Mammary epithelial cell (primary cell): ENCODE data around the gene RTL10.

ENCODE experiments used
- EZH2 ChIP-seq: IDR thresholded peaks from 2 replicates; pipeline ENCODE4 v1.6.1; 2012; ENCODE audit warnings: low read length, inconsistent platforms, borderline replicate concordance
- TF ChIP-seq, protein P1 (sequence below), 2 donors: IDR thresholded peaks in 1 of 2; conservative IDR thresholded peaks in 1 of 2; 2 replicates each; pipeline ENCODE4 v1.5.1; 2011 to 2012; ENCODE audit warnings: inconsistent platforms in 2 of 2, low read length in 2 of 2, mild to moderate bottlenecking in 2 of 2, control low read depth in 1 of 2, low read depth in 1 of 2; ENCODE audit not compliant: insufficient read depth in 1 of 2; ENCODE audit errors: extremely low read depth in 1 of 2

DNA sequence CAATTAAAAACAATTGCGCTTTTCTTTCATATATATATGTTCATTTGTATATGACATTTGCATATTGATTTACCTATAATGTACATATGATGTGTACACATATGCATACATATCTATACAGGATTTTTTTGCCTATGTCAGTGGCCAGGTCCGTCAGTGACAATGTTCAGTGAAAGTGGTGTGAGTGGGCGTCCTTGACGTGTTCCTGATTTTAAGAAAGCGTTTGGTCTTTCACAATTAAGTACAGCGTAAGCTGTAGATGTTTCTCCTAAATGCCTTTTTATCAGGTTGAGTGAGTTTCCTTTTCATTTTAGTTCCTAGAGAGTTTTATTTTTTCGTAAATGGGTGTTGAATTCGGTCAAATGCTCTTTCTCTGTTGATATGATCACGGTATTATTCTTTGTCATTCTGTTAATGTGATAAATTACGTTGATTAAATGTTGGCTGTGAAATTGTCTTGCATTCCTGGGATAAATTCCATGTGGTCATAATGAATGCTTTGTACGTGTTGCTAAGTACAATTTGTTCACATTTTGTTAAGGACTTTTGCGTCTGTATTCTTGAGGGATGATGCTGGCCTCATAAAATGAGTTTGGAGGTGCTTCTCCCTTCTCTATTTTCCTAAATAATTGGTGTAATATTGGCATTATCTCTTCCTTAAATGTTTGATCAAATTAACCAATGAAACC lies 10.6 kb upstream of the RTL10 start:
- no peak for TF ChIP-seq EZH2
- TF ChIP-seq, protein P1, sequence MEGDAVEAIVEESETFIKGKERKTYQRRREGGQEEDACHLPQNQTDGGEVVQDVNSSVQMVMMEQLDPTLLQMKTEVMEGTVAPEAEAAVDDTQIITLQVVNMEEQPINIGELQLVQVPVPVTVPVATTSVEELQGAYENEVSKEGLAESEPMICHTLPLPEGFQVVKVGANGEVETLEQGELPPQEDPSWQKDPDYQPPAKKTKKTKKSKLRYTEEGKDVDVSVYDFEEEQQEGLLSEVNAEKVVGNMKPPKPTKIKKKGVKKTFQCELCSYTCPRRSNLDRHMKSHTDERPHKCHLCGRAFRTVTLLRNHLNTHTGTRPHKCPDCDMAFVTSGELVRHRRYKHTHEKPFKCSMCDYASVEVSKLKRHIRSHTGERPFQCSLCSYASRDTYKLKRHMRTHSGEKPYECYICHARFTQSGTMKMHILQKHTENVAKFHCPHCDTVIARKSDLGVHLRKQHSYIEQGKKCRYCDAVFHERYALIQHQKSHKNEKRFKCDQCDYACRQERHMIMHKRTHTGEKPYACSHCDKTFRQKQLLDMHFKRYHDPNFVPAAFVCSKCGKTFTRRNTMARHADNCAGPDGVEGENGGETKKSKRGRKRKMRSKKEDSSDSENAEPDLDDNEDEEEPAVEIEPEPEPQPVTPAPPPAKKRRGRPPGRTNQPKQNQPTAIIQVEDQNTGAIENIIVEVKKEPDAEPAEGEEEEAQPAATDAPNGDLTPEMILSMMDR (conservative IDR thresholded peaks at IDR 0.05 in 1 of 2, IDR thresholded peaks at IDR 0.05 in 1 of 2; ENCODE audit: extremely low read depth in 1 of 2, insufficient read depth in 1 of 2, low read depth in 1 of 2, low read length in 2 of 2) = no peak
